Large intestine (tissue), 3 donors: ENCODE data around the gene GSK3A. TPM values are rescaled to one million over a fixed set of nuclear protein-coding genes. Genes with fewer than 3 reads are reported as not detected.

Source experiments
- DNase-seq, 2 donors: peaks; one replicate each; pipeline versions ENCODE4 v3.0.0 to v3.0.0-alpha.2; 2013
- H3K27ac ChIP-seq: one replicate; pipeline ENCODE4 v1.5.1; 2013; ENCODE audit warnings: low read length
- H3K27me3 ChIP-seq: 2 replicates; pipeline ENCODE4 v1.6.1; 2013; ENCODE audit warnings: low read length; ENCODE audit not compliant: control insufficient read depth, insufficient read depth
- H3K36me3 ChIP-seq: 2 replicates; pipeline ENCODE4 v1.6.1; 2013; ENCODE audit warnings: low read length; ENCODE audit not compliant: control insufficient read depth, insufficient read depth
- H3K4me1 ChIP-seq: one replicate; pipeline ENCODE4 v1.6.1; 2013; ENCODE audit warnings: low read length; ENCODE audit not compliant: control insufficient read depth, insufficient read depth
- H3K4me3 ChIP-seq: one replicate; pipeline ENCODE4 v1.5.1; 2013; ENCODE audit warnings: low read length
- H3K9me3 ChIP-seq: one replicate; pipeline ENCODE4 v1.6.1; 2013; ENCODE audit warnings: mild to moderate bottlenecking, low read depth, low read length, moderate library complexity; ENCODE audit not compliant: control insufficient read depth
- WGBS: methylation state at CpG from one replicate; pipeline ENCODE4 v1.1.5; 2013; ENCODE audit warnings: low lambda C conversion rate; ENCODE audit not compliant: insufficient coverage; 5-methylcytosine and 5-hydroxymethylcytosine counted together
- polyA plus RNA-seq: library from polyadenylated mRNA; unstranded; fragments of 120-200 nt; gene quantifications from one replicate; pipeline ENCODE4 v1.2.1, GENCODE V29; 2013

Gene GSK3A
- polyA plus RNA-seq, 1 donor = 70.8 TPM

DNA sequence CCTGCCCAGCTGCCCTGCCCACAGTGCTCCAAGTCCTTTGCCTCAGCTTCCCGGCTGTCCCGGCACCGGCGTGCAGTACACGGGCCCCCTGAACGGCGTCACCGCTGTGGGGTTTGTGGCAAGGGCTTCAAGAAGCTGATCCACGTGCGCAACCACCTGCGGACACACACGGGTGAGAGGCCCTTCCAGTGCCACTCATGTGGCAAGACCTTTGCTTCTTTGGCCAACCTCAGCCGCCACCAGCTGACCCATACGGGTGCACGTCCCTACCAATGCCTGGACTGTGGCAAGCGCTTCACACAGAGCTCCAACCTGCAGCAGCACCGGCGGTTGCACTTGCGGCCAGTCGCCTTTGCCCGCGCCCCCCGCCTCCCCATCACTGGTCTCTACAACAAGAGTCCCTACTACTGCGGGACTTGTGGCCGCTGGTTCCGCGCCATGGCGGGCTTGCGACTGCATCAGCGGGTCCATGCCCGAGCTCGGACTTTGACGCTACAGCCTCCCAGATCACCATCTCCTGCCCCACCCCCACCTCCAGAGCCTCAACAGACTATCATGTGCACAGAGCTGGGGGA, 16.6 kb downstream of the GSK3A start:
- peaks cover 63% of the 10 kb centered on the region for H3K36me3 ChIP-seq
- H3K4me3 ChIP-seq = no peak overlapping the region
- 94% methylated on average over 3 of the region's 33 CpGs for WGBS
- no peak for DNase-seq
- no peak overlapping the region for H3K27ac ChIP-seq
- H3K27me3 ChIP-seq = no peaks in the 10 kb centered on the region
- peaks cover 37% of the 10 kb centered on the region for H3K4me1 ChIP-seq
- H3K9me3 ChIP-seq = no peaks in the 10 kb centered on the region

DNA sequence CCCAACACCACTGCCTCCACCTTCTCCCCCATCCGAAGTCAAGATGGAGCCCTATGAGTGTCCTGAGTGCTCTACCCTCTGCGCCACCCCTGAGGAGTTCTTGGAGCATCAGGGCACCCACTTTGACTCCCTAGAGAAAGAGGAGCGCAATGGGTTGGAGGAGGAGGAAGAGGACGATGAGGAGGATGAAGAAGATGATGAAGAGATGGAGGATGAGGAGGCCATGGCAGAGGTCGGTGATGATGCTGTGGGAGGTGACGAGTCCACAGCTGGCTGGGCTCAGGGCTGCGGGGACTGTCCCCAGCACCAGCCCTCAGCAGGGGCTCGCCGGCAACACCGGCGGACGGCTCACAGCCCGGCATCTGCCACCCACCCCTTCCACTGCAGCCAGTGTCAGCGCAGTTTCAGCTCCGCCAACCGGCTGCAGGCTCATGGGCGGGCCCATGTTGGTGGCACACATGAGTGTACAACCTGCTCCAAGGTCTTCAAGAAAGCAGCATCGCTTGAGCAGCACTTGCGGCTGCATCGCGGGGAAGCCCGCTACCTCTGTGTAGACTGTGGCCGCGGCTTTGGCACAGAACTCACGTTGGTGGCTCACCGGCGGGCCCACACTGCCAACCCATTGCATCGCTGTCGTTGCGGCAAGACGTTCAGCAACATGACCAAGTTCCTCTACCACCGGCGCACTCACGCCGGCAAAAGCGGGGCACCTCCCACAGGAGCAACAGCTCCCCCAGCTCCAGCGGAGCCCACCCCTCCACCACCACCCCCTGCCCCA, 17.3 kb downstream of the GSK3A start:
- DNase-seq = no peak
- peaks cover 58% of the 10 kb centered on the region for H3K36me3 ChIP-seq
- no peaks in the 10 kb centered on the region for H3K27me3 ChIP-seq
- no peak overlapping the region for H3K4me3 ChIP-seq
- 100% methylated on average over 1 of the region's 37 CpGs for WGBS
- H3K4me1 ChIP-seq = peaks cover 31% of the 10 kb centered on the region
- H3K27ac ChIP-seq = no peak overlapping the region
- H3K9me3 ChIP-seq = no peaks in the 10 kb centered on the region

DNA sequence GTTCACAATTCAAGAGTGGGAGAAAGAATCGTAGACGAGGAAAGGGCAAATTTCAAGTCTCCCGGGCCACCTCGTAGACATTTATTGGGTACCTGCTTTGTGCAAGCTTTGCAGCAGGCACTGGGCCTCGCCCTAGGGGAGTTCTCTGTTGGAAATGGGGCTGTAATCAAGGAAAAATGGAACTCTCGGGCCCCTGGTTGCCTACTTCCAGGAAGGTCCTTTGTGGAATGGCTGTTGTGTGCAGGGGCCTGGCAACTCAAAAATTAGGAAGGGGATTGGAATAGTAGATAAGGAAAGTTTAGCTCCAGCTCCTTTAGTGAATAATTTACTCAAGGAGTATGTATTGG, 21.7 kb downstream of the GSK3A start:
- Histone ChIP-seq H3K9me3 (no peaks in the 10 kb centered on the region), H3K36me3 (peaks cover 23% of the 10 kb centered on the region), H3K27me3 (no peaks in the 10 kb centered on the region), H3K4me1 (peaks cover 28% of the 10 kb centered on the region), H3K27ac (peak overlapping the region; percentile 73), H3K4me3 (peak overlapping the region; percentile 72)
- WGBS = no CpG with 5 or more reads among the region's 6 CpGs
- DNase-seq = no peak

- H3K9me3 ChIP-seq = no peaks in the 10 kb centered on the region
- peak; percentile 99 for DNase-seq
- H3K36me3 ChIP-seq = peaks cover 19% of the 10 kb centered on the region
- peak within 1 kb of the TSS; percentile 72 for H3K4me3 ChIP-seq
- peaks cover 34% of the 10 kb centered on the region for H3K4me1 ChIP-seq
- H3K27ac ChIP-seq = peak within 1 kb of the TSS; percentile 79
- no peaks in the 10 kb centered on the region for H3K27me3 ChIP-seq
- WGBS = no CpG with 5 or more reads among the region's 53 CpGs
Observed at GRCh38 chr19:42219812-42220750, 22.3 kb downstream of the GSK3A start, which contains the start of gene ZNF526. ZNF526 (plus strand) TSS chr19:42220312; CDS start chr19:42224404, 4,092 bp downstream.

DNA sequence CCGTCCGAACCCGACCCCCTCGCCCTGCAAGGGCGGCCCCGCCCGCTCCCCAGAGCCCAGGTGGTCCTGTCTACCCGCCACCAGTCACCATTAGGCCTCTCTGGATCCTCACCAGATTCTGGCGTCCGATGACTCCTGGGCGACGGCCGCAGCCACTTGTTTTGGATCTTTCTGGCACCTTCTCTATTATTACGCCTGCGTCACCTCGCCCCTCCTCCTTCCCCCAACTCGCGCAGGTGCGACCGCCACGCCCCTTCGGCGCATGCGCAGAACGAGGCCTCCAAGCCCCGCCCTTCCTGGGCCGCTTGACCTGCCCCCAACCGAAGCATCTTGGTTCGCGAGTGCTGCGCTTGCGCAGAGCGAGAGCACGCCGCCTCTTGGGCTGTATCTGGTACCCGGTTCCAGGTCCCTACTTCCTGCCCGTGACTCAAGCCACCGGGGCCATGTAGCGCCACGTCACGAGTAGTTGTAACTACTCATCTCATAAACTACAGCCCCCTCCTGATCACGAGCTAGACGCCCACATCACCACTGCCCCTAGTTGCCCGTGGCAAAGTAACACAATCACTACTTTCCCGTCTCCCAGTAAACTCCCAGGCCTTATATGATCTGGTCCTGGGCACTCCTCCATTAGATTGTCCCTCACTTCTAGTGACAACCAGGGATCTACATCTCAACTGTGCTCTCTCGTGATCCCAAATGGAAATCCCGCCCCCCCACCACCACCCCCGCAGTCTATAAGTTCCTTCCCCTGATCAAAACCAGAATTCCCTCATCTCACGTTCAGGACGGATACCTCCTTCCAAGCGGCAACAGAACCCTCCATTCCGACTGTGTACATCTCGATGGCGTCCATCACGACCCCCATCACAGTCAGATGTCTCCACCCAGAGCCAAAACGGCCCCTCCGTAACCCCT, 24.6 kb downstream of the GSK3A start, which contains the start of gene DEDD2:
Gene DEDD2, minus strand, starts transcription at position 158 of the 918 bp plus-strand sequence. CDS start 670 bp downstream, outside the sequence.
- H3K27me3 ChIP-seq = no peaks in the 10 kb centered on the region
- H3K9me3 ChIP-seq = no peaks in the 10 kb centered on the region
- peak; percentile 98 to 99 for DNase-seq
- peaks cover 36% of the 10 kb centered on the region for H3K4me1 ChIP-seq
- peak within 1 kb of the TSS; percentile 92 for H3K4me3 ChIP-seq
- H3K27ac ChIP-seq = peak within 1 kb of the TSS; percentile 95
- peaks cover 28% of the 10 kb centered on the region for H3K36me3 ChIP-seq
- no CpG with 5 or more reads among the region's 57 CpGs for WGBS

GRCh38 chr19:42216653-42217519, 25.5 kb downstream of the GSK3A start:
- peak overlapping the region; percentile 92 for H3K4me3 ChIP-seq
- peak overlapping the region; percentile 95 for H3K27ac ChIP-seq
- WGBS = no CpG with 5 or more reads among the region's 79 CpGs
- H3K9me3 ChIP-seq = no peaks in the 10 kb centered on the region
- H3K27me3 ChIP-seq = no peaks in the 10 kb centered on the region
- H3K36me3 ChIP-seq = peaks cover 31% of the 10 kb centered on the region
- H3K4me1 ChIP-seq = peaks cover 36% of the 10 kb centered on the region
- DNase-seq = peak in 1 of 2 donors; percentile 60

GRCh38 chr19:42214810-42215485, 27.5 kb downstream of the GSK3A start:
- Histone ChIP-seq H3K4me3 (no peak overlapping the region), H3K27ac (no peak overlapping the region), H3K27me3 (no peaks in the 10 kb centered on the region), H3K9me3 (no peaks in the 10 kb centered on the region), H3K4me1 (peaks cover 25% of the 10 kb centered on the region), H3K36me3 (peaks cover 35% of the 10 kb centered on the region)
- WGBS = no CpG with 5 or more reads among the region's 11 CpGs
- DNase-seq = no peak

- H3K27me3 ChIP-seq = no peaks in the 10 kb centered on the region
- H3K36me3 ChIP-seq = peaks cover 55% of the 10 kb centered on the region
- H3K4me3 ChIP-seq = no peak overlapping the region
- peaks cover 12% of the 10 kb centered on the region for H3K4me1 ChIP-seq
- WGBS = no CpG with 5 or more reads among the region's 1 CpG
- DNase-seq = no peak
- no peaks in the 10 kb centered on the region for H3K9me3 ChIP-seq
- H3K27ac ChIP-seq = no peak overlapping the region
Observed at GRCh38 chr19:42212886-42213285, 29.5 kb downstream of the GSK3A start.
